MCF 10A (cell line): ENCODE data around the gene PERP. TPM values are rescaled to one million over a fixed set of nuclear protein-coding genes. Genes with fewer than 3 reads are reported as not detected.

ENCODE experiments used
- Bru-seq: library from RNA; stranded (reverse); fragments of 400-500 nt; gene quantifications from one replicate; lab custom pipeline; 2021; lab: Mats Ljungman, UMichigan
- BruChase-seq, 2 experiments: library from RNA; stranded (reverse); fragments of 400-500 nt; gene quantifications; one replicate each; lab custom pipeline; 2021; lab: Mats Ljungman, UMichigan
- BruUV-seq: library from RNA; stranded (reverse); fragments of 400-500 nt; replicated peaks from 2 replicates; lab custom pipeline; 2021; lab: Mats Ljungman, UMichigan
- CTCF ChIA-PET: fragments of 300-600 bp; sonication (Branson Sonifier 250); formaldehyde crosslinking; extraction: SDS; loops from one replicate; lab custom pipeline; 2021; ENCODE audit warnings: antibody characterized with exemption, inconsistent platforms; lab: Yijun Ruan, JAX
- POLR2A ChIA-PET: fragments of 300-600, 350-650 bp; sonication (Branson Sonifier 250); formaldehyde crosslinking; extraction: SDS; loops from one replicate; lab custom pipeline; 2020; ENCODE audit warnings: antibody characterized with exemption, inconsistent platforms; lab: Yijun Ruan, JAX
- DNase-seq: peaks from one replicate; pipeline ENCODE4 v3.0.0-alpha.2; 2018; ENCODE audit not compliant: unreplicated experiment
- H3K27ac Mint-ChIP-seq: one replicate; pipeline ENCODE4 v1.8.0; 2022; ENCODE audit warnings: mild to moderate bottlenecking, low read depth, mixed read lengths; ENCODE audit not compliant: unreplicated experiment
- H3K27me3 Mint-ChIP-seq: one replicate; pipeline ENCODE4 v1.8.0; 2022; ENCODE audit warnings: mixed read lengths; ENCODE audit not compliant: insufficient read depth, unreplicated experiment
- H3K36me3 Mint-ChIP-seq: one replicate; pipeline ENCODE4 v1.8.0; 2022; ENCODE audit warnings: mild to moderate bottlenecking, moderate library complexity, mixed read lengths; ENCODE audit not compliant: insufficient read depth, unreplicated experiment
- H3K4me1 Mint-ChIP-seq: one replicate; pipeline ENCODE4 v1.8.0; 2022; ENCODE audit warnings: mixed read lengths; ENCODE audit not compliant: insufficient read depth, unreplicated experiment
- H3K4me3 Mint-ChIP-seq: one replicate; pipeline ENCODE4 v1.8.0; 2022; ENCODE audit warnings: mild to moderate bottlenecking, moderate library complexity, mixed read lengths; ENCODE audit not compliant: unreplicated experiment
- H3K9me3 Mint-ChIP-seq: one replicate; pipeline ENCODE4 v1.8.0; 2022; ENCODE audit warnings: mixed read lengths; ENCODE audit not compliant: unreplicated experiment
- intact Hi-C: fragments of 100-400 bp; cut with micrococcal nuclease; formaldehyde crosslinking; loops from 2 replicates; pipeline ENCODE4 v1.14.1; 2022
- long read RNA-seq: library from polyadenylated mRNA; stranded (forward); transcript quantifications from one replicate; pipeline ENCODE4 v2.0.0, GENCODE V29; 2022
- total RNA-seq: library from RNA; stranded (reverse); gene quantifications from 2 replicates; pipeline ENCODE4 v1.2.3, GENCODE V29; 2022
- TF ChIP-seq, protein P1 (sequence below): fragments of 200-600 bp; IDR thresholded peaks from one replicate; pipeline ENCODE4 v1.8.0; 2022; ENCODE audit warnings: antibody characterized with exemption, mild to moderate bottlenecking; ENCODE audit not compliant: unreplicated experiment

PERP gene
- total RNA-seq = 103 and 120 TPM in 2 replicates
- percentile 93 among the genes with signal in this experiment for Bru-seq, nascent RNA
- percentile 97 among the genes with signal in this experiment for BruChase-seq, experiment 1, labeled RNA remaining after a 6-hour chase
- BruChase-seq, experiment 2, labeled RNA remaining after a 2-hour chase = percentile 94 among the genes with signal in this experiment
- long read RNA-seq, full-length matches to known transcripts = 925 of 942 reads
- long read RNA-seq, partial matches to known transcripts = 0 of 942 reads
- long read RNA-seq, other reads (novel, unspliced or antisense) = 17 of 942 reads

DNA sequence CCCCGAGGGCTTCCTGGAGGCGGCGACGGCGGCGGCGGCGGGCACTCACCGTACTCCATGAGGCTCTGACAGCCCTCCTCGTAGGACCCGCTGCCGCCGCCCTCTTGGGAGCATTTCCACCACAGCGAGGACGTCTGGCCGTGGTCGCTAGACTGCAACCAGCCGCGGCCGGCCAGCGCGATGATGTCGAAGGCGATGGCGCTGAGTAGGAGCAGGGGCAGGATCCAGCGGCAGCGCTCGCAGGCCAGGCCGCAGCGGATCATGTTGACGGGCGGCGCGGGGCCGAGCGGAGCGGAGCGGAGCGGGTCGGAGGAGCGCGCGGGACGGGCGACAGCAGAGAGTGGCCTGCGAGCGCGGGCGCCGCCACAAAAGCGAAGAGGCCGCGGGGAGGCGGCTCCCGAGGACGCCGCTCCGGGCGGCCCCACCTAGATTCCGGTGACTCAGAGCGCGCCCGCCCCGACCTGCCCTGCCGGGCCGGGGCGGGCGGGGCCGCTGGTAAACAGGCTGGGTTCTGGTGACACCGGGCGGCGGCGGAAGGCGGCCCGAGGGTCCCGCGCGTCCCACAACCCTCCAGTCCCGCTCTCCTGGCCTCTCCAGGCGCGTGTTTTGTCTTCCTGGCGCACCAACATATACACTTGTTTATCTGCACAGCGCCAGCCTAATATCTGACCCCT lies at the start of gene PERP:
TSS of gene PERP (minus strand) at position 342 of the 674 bp plus-strand sequence. CDS start at position 263, 79 bp downstream.
- POLR2A ChIA-PET = interaction anchor here (0.6 to 10.9 kb wide), 28 partner anchors 9 to 890 kb away, joined by 3 to 717 read pairs (median 15); partner anchors contain the start of genes CCDC28A, HEBP2 and TNFAIP3
- Mint-ChIP-seq H3K27ac (peak within 1 kb of the TSS; percentile 92), H3K27me3 (no peaks in the 10 kb centered on the region), H3K4me3 (peak within 1 kb of the TSS; percentile 92), H3K9me3 (no peaks in the 10 kb centered on the region), H3K4me1 (peaks cover 20% of the 10 kb centered on the region), H3K36me3 (peaks cover 26% of the 10 kb centered on the region)
- TF ChIP-seq, protein P1, sequence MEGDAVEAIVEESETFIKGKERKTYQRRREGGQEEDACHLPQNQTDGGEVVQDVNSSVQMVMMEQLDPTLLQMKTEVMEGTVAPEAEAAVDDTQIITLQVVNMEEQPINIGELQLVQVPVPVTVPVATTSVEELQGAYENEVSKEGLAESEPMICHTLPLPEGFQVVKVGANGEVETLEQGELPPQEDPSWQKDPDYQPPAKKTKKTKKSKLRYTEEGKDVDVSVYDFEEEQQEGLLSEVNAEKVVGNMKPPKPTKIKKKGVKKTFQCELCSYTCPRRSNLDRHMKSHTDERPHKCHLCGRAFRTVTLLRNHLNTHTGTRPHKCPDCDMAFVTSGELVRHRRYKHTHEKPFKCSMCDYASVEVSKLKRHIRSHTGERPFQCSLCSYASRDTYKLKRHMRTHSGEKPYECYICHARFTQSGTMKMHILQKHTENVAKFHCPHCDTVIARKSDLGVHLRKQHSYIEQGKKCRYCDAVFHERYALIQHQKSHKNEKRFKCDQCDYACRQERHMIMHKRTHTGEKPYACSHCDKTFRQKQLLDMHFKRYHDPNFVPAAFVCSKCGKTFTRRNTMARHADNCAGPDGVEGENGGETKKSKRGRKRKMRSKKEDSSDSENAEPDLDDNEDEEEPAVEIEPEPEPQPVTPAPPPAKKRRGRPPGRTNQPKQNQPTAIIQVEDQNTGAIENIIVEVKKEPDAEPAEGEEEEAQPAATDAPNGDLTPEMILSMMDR = no peak
- CTCF ChIA-PET = interaction anchor here (0.6 to 3.6 kb wide), 11 partner anchors 20 to 141 kb away, joined by 3 to 127 read pairs (median 9); no protein-coding TSS in a partner anchor
- peak; percentile 86 for DNase-seq
- intact Hi-C loops = loop anchor here (2.0 to 5.0 kb wide), 3 partner anchors 76 to 585 kb away; no protein-coding TSS in a partner anchor
- BruUV-seq = no TSS peak

DNA sequence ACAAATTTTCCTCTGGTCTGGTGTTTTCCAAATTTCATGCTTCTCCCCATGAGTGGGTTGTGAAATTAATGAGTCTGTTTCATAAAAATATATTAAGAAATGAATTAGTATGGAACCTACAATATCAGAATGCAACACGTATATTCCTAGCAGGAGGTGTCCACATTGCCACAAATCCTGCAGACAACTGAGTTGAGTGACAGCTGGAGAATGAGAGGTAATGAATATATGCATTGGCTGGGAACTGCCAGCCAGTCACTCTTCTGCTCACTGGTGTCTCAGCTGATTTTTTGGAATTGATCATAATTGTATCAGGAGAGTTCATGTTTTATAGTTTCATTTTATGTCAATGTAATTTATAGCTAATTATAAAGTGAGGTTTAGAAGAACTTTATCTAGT lies 48.2 kb upstream of the PERP start:
- no peak for DNase-seq
- no peaks in the 10 kb centered on the region for H3K4me1 Mint-ChIP-seq
- no TSS peak for BruUV-seq

GRCh38 chr6:138146544-138146943 lies 39.3 kb upstream of the PERP start:
- H3K36me3 Mint-ChIP-seq = no peaks in the 10 kb centered on the region
- H3K27ac Mint-ChIP-seq = no peak overlapping the region
- H3K9me3 Mint-ChIP-seq = peaks cover 4% of the 10 kb centered on the region
- CTCF ChIA-PET = no interaction called here
- no peak overlapping the region for H3K4me3 Mint-ChIP-seq
- no peaks in the 10 kb centered on the region for H3K4me1 Mint-ChIP-seq
- intact Hi-C loops = no loop called here
- POLR2A ChIA-PET = no interaction called here
- DNase-seq = no peak
- TF ChIP-seq, protein P1 = no peak
- BruUV-seq = no TSS peak
- peaks cover 35% of the 10 kb centered on the region for H3K27me3 Mint-ChIP-seq

More for the DNA sequence above, 48.2 kb upstream of the PERP start:
- ChIA-PET POLR2A (no interaction called here), CTCF (interaction anchor here (0.5 to 0.7 kb wide), 2 partner anchors 47 to 126 kb away, joined by 3 to 5 read pairs; no protein-coding TSS in a partner anchor)
- TF ChIP-seq, protein P1 = no peak
- Mint-ChIP-seq H3K9me3 (peaks cover 13% of the 10 kb centered on the region), H3K27me3 (peaks cover 60% of the 10 kb centered on the region), H3K27ac (no peak overlapping the region), H3K4me3 (no peak overlapping the region), H3K36me3 (no peaks in the 10 kb centered on the region)
- intact Hi-C loops = no loop called here

DNA sequence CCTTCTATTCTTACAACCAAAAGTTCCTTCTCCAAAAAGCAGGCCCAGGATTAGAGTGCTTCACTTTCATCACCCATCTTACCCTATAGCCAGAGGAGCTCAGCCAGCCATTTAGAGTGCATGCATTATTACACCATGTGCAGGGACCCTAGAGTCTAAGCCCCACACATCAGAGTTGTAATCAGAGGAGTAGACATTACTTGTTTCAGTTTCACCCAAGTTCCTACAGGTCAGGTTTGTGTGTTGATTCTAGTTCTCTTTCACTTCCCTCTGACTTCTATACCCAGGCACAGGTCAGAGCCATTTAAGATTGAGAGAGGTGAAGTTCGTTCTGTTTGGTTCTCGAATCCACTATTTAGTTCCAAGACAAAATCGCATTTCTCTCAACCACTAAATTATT lies 38.2 kb upstream of the PERP start:
- Mint-ChIP-seq H3K27ac (no peak overlapping the region), H3K27me3 (peaks cover 39% of the 10 kb centered on the region), H3K9me3 (no peaks in the 10 kb centered on the region), H3K36me3 (no peaks in the 10 kb centered on the region), H3K4me3 (no peak overlapping the region), H3K4me1 (no peaks in the 10 kb centered on the region)
- intact Hi-C loops = no loop called here
- ChIA-PET POLR2A (interaction anchor here (1.0 kb wide), 1 partner anchor 8 kb away, joined by 3 read pairs; no protein-coding TSS in a partner anchor), CTCF (no interaction called here)
- TF ChIP-seq, protein P1 = no peak
- no peak for DNase-seq
- BruUV-seq = no TSS peak
